ENCODE data around the gene DDR2.
"Not testable (repeated sequence)": the region's sequence is repeated elsewhere in the genome, so short reads cannot be mapped to it uniquely, and the experiment has no call there.

The DDR2 gene

DNA sequence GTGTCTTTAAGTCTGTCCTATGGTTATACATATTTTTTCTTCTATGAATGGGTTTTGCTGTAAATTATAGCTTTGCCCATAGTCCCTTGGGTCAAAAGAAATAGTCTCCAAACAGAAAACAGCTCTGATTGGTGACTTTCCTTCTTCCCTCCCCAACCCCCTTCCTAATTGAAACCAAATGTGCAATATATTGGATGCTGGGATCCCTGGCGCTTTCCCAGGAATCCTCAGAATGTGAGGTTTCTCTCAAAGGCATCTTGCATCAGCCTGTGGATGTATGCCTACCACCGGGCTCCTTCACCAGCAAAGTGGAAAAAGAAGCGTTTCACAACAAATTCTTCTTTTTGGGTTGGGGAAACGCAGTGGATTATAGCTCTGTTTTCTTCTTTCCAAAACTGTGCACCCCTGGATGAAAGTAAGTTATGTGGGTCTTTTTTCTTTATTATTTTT is at the start of gene DDR2:
TSS of gene DDR2 (plus strand) at position 248 of the 450 bp plus-strand sequence. CDS start 86,600 bp downstream, outside the sequence.
- DNase-seq (ENCODE audit: low read depth in 2 of 2), result no peak

DNA sequence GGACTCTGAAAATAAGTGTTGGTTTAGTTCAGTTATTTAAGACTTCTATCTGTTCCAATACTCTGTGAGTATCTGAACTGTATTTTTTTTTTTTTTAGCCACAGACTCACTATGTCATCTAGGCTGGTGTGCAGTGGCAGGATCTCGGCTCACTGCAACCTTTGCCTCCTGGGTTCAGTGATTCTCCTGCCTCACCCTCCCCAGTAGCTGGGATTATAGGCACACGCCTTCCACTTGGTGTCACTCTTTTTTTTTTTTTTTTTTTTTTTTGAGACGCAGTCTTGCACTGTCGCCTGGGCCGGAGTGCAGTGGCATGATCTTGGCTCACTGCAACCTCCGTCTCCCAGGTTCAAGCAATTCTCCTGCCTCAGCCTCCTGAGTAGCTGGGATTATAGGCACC is 49.4 kb upstream of the DDR2 start:
- DNase-seq (ENCODE audit: low read depth in 2 of 2), result not testable (repeated sequence)

DNA sequence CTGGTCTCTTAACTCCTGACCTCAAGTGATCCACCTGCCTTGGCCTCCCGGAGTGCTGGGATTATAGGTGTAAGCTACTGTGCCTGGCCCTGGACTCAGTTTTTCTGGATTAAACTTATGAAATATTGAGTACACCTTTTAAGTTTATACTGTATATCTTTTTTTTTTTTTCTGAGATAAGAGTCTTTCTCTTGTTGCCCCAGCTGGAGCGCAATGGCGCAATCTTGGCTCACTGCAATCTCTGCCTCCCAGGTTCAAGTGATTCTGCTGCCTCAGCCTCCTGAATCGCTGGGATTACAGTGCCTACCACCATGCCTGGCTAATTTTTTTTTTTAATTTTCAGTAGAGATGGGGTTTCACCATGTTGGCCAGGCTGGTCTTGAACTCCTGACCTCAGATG is 47.2 kb upstream of the DDR2 start:
- not testable (repeated sequence) for DNase-seq (ENCODE audit: low read depth in 2 of 2)

DNA sequence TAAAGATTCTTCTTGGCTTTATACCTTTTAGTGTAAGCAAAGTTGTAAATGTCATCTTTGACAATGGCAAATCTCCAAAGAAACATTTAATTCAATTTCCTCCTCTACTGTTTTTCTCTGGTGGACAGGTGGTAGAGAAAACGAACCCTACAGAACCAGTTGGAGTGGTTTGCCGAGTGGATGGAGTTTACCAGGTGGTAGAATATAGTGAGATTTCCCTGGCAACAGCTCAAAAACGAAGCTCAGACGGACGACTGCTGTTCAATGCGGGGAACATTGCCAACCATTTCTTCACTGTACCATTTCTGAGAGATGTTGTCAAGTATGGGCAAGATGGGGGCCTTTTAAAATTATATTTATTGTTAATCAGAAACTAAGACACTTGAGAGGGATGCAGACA is 44.9 kb upstream of the DDR2 start:
- DNase-seq (ENCODE audit: low read depth in 2 of 2), result no peak

DNA sequence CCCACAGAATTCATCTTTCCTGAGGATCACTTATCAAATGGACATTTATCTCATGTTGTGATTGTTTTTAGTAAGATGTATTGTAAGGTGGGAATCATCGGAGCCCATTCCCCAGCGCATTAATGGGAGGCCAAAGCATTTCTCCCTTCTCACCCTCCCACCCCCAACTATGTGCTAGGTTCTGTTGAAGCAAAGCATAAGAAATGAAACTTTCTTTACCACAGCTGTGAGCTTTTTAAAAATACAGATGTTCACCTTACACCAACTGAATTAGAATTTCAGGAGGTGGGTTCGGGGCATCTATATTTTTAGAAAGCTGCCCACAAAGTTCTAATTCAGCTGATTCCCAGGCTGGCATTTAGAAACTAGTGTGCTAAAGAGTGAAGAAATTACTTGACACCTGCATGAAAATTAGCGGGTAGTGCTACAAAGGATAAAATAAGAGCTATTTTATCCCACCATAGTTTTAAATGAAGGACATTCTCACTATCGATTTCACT is 44.5 kb upstream of the DDR2 start:
- no peak for DNase-seq (ENCODE audit: low read depth in 2 of 2)

DNA sequence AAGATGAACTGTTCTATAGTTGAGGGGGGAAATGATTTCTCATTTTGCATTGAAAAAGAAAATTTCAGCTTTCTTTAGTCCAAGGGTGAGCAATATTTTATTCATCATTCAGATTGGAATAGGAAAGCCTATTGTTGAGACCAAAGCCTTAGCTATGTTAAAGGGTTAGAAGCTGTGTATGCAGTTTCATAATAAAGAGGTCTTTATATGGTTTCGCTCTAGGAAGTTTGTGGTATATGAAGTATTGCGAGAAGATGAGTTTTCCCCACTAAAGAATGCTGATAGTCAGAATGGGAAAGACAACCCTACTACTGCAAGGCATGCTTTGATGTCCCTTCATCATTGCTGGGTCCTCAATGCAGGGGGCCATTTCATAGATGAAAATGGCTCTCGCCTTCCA is 42.2 kb upstream of the DDR2 start:
- DNase-seq (ENCODE audit: low read depth in 2 of 2), result no peak

DNA sequence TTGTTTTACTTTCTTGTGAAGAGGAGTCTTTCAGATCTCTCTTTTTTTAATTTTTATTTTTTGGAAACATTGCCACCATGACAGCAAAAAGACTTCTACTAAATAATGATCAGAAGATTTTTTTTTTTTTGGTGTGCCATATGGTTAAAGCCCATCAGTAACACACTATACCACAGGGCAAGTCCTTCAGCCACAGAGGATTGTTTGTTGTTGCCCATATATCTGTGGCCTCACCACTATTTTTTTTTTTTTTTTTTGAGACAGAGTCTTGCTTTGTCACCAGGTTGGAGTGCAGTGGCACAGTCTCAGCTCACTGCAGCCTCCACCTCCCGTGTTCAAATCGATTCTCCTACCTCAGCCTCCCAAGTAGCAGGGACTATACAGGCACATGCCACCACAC is 41.6 kb upstream of the DDR2 start:
- DNase-seq (ENCODE audit: low read depth in 2 of 2), result no peak

DNA sequence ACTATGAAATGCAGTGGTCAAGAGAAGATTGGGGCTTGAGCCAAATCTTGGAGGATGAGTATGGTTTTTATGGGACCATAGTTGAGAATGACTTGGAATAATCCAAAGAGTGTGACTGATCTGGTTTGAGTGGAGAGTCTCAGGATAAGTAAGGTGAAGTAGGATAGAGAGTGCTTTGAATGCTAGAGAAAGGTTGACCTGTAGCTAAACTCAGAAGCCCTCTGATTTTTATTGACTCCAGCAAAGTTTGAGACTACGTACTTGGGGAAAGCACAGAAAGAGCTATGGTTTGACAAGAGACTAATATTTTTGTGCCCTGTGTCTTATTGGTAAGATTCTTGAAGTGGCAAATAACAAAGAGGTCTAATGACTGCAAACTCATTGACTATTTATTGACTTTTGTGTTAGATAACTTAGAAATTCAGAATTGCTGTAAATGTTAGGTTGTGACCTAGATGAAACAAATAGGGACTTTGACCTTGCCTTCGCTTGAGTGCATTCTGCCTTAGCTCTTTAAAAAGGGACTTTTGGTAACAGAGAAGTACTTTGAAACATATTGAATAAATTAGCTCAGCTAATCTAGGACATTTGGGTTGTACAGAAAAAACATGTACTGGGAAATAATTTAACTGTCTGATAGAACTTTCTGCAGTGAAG is 35.6 kb upstream of the DDR2 start:
- DNase-seq (ENCODE audit: low read depth in 2 of 2), result no peak

DNA sequence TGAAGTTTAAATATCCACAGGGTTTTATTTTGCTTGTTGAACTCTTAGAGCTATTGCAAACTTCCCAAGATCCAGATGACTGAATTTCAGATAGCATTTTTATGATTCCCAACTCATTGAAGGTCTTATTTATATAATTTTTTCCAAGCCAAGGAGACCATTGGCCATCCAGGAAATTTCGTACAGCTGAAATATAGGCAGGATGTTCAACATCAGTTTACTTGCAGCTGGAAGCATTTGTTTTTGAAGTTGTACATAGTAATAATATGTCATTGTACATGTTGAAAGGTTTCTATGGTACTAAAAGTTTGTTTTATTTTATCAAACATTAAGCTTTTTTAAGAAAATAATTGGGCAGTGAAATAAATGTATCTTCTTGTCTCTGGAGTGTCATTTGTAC is 32.8 kb upstream of the DDR2 start:
- DNase-seq (ENCODE audit: low read depth in 2 of 2), result no peak

DNA sequence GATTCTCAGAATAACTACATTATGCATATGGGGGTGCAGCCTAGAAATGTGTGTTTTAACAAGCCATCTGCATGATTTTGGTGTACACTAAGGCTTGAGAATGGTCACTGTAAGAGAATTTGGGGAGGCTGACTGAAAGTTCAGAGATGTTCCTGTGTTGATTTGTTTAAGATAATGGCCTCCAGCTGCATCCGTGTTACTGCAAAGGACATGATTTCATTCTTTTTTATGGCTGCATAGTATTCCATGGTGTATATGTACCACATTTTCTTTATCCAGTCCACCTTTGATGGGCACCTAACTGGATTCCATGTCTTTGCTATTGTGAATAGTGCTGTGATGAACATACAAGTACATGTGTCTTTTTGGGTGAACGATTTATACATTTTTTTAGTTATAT is 29.1 kb upstream of the DDR2 start:
- not testable (repeated sequence) for DNase-seq (ENCODE audit: low read depth in 2 of 2)

DNA sequence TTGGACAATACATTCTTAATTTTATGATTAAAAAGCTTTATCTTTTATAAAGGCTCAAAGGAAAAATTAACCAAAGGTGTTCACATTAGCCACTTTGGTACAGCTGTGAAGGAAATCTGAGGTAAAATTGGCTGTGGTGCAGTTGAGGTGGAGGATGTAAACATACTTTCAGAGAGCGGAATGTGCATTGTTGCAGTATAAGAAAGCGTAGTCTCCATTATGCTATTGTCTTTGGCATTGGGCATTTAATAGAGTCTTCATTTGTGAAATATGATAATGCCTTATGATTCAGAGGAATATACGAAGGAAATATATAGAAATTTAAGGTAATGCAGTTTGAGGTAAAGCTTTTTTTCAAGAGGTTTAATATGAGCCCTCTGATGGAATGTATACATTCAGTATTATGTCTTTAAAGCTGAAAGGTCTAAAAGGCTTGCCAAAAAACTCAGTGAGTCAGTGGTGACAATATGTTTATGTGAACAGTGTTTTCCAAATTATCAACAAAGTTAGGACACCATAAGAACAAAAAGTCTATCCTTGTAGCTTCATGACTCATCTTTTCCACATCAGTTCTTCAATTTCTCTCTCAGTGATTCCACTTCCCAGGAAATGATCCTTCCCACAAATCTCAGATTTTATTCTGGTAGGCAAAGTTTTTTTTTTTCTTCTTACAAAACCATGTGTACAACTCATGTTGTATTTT is 26.9 kb upstream of the DDR2 start:
- no peak for DNase-seq (ENCODE audit: low read depth in 2 of 2)

DNA sequence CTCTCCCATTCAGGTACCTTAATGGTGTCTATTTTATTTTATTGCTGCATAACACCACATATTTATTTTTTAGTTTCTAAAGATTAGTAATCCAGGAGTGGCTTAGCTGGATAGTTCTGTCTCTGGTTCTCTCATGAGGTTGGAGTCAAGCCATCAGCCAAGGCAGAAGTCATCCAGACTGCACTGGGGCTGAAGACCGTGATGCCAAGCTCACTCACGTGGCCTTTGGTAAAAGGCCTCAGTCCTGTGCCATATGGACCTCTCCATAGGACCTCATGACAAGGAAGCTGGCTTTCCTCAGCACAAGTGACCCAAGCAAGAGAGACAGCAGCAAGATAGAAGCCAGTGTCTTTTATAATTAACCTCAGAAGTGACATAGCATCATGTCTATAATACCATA is 23.0 kb upstream of the DDR2 start:
- no peak for DNase-seq (ENCODE audit: low read depth in 2 of 2)

DNA sequence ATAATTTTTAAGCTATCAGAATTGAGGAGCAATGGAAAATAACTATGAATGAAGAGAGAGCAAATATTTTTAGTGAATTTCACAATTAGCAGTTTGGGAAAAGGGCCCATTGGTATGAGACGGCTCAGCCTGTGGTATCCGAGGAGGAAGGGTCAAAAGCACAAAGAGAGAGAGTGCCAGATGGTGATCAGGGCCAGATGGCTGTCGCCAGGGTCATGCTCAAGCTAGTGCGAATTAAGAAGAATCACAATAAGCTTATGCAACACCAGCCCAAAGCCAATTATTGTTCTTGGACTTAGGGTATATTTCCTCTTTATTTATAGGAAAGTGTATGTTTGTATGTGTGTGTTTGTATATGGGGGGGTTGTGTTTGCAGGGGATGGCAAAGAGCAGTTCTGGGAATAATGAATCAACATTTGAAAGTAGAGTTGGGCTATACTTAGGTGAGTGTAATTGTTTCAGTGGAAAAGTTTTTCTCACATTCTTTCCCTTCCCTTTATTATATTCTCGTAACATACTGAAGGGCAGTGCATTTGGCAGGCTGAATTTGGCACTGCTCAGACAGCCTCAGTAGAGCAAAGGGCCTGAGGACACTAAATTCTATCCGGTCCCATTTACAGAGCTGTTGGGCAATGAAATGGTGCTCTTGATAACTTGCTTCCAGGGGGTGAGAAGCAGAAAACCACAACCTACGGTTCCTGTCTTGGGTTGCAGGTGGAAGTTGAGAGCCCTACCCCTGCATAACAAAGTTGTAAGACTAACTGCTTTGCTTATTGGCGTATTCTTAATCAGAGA is 19.5 kb upstream of the DDR2 start:
- DNase-seq (ENCODE audit: low read depth in 2 of 2), result no peak

DNA sequence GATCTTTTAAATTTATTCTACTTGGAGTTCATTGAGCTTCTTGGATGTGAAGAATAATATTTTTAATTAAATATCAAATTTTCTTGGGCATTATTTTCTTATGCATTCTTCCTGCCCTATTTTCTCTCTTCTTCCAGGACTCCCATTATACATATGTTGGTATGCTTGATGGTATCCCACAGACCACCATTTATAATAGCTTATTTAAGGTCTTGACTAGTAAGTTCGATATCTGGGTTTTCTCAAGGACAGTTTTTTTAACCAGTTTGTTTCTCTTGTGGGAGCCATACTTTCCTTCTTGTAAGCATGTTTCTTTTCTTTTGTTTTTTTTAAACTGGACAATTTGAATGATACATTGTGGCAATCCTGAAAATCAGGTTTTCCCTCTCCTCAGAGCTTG is 15.4 kb upstream of the DDR2 start:
- DNase-seq (ENCODE audit: low read depth in 2 of 2), result no peak

DNA sequence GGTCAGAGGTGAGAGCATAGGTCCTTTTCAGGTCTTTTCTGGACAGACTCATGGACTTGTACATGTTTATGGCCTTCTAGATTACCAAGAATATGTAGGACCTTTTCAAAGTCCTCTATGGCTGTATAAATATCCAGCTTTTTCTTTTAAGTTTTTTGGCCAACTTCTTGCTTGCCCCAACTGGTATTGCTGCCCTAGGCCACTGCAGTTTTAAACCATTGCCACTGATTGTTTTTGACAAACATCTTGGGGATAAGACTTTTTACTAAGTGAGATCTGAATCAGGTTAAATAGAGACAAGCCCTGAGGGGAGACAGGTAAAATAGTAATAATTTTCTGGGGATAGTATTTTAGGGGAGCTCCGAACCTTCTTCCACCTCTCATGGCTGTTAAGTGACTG is 14.8 kb upstream of the DDR2 start:
- no peak for DNase-seq (ENCODE audit: low read depth in 2 of 2)

DNA sequence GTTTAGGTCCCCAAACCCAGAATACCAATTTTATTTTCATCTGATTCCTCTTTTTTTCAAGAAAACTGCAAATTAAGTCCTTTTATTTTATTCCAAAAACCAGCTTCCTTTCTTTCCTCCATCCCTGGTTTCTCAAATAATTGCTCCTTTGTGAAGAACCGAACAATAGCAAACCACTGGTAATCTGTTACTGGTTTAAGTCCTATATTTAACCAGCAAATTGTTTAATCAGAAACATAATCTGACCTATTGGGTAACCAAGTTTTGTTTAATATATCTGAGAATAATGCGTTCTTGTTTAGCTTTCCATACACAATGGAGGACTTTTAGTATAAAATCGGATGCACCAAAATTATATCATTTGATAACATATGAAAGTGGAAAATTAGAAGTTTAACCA is 13.2 kb upstream of the DDR2 start:
- no peak for DNase-seq (ENCODE audit: low read depth in 2 of 2)

DNA sequence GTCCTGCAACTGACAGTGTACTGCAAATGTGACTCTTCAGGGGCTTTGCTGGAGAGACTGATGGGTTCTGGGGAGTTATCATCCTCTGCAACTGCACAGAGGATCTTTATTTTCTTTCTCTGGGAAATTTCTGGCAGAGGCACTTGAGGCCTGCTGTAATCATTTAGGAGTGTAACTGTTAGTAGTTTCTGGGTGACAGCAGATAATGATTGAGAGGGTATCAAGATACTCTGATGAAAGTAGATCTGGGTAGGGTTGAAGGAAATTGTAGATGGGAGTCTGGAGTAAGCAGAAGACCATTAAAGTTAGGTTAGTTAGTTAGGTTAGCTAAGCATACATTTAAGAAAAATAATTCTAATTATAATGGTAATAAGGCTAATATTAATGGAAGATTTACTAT is 11.0 kb upstream of the DDR2 start:
- no peak for DNase-seq (ENCODE audit: low read depth in 2 of 2)

DNA sequence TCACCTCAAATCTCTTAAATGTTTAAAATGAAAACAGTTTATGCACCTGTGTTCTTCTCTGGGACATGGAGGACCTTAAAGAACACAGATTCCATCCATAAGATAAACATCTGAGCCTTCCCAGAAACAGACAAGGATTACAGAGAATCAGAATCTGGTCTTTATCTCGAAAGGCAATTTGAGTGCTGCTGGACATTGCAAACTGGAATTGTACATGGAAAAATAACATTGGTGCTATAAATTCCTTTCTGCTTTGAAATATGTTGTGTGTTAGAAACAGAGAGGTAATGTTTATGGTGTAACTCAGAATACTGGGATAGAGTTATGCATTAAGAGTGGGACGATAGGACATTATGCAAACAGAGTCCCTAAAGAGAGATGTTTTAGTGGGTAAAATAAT is 6.6 kb upstream of the DDR2 start:
- DNase-seq (ENCODE audit: low read depth in 2 of 2), result no peak

DNA sequence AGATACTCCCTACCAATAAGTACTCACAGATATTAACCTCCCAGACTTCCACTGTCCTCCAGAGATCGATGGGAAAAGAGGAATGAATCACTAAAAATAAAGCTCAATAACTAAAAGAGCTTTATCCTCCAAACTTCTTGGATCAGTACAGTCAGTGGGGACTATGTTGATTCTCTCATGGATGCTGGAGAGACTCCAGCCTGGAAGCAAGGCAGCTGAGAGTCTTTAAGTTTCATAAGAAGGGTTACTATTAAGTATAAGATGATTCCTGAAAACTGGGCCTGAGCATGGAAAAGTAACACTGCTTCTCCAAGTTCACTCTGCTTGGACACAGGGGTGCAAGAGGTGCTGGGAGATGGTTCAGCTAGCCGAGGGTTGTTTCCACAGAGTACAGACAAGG is 6.2 kb upstream of the DDR2 start:
- DNase-seq (ENCODE audit: low read depth in 2 of 2), result no peak

DNA sequence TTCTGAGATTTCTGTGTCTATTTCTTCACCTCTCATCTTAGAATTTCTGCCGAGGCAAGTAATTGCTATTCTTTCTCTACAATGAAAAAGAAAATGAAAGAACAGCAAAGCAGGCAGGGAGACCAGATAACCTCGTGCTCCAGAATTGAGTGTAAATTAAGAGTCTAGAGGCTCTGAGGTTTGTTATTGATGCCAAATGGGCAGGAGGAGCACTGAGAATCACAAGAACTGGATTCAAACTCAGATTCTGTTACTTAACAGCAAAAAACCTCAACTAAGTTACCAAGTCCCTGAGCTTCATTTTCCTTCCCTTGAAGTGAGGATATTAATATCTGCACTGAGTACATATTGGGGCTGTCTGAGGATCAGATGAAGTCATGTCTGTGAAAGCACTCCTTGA is 5.5 kb upstream of the DDR2 start:
- no peak for DNase-seq (ENCODE audit: low read depth in 2 of 2)

DNA sequence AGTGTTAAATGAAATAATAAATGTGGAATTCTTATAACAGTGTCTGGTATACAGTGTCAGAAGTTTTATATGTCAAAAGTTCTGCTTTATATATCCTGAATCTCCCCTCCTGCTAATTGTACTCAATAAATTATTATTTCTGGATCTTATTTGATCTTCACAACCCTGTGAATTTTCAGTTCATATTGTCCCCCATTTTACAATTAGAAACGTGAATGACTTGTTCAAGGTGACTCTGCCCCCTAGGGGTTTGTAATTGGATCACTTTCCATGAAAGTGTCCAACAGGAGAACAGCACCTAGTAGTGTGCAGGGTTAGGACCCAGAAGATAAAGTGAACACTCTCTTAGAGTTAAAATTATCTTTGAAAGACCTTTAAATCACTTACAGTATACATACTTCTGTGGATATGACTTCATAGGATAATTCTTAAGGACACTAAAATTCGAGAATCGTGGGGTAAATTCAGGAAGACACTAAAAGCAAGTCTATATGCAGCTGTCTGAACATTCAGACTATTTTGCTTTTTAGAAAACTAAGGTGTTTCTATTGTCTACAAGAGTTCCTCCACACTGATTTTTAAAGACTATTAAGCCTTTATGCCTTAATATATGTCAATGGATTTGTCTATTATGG is 4.5 kb upstream of the DDR2 start:
- no peak for DNase-seq (ENCODE audit: low read depth in 2 of 2)

DNA sequence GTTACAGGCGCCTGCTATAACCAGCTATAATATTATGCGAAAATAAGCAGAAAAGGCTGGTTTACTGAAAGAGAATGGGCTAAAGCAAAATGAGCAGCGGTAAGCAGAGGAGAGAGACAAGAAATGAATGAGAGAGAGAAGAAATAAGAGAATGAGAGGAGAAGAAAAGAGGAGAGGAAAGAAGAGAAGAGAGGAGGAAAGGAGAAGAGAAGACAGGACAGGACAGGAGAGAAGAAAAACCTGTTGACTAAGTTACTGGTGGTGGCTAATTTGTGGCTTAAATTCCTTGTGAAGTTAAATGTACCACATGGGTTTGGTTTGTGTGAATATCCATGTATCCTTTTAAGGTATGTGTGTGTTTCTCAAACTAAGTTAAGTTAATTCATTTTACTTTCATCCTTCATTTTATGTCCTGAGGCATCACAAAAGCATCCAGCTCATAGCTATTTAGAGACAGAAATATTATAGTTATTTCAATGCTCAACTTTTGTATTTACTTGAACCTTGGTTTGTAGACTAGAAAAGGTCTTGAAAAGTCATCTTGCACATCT is 3.1 kb upstream of the DDR2 start:
- no peak for DNase-seq (ENCODE audit: low read depth in 2 of 2)

All from stimulated activated CD8-positive, alpha-beta memory T cell treated with anti-CD3 and anti-CD28 coated beads, Interleukin-7, amount 100 ng/mL, for 4 hours (primary cell).